AG04450 (cell line): Measurements from ENCODE around the gene GRAP2. TPM values are rescaled to one million over a fixed set of nuclear protein-coding genes. Genes with fewer than 3 reads are reported as not detected.

Experiments
- CTCF ChIA-PET: fragments of 300-600, 350-600 bp; formaldehyde crosslinking; extraction: SDS; loops from one replicate; lab custom pipeline; 2022; ENCODE audit warnings: antibody characterized with exemption, inconsistent platforms; lab: Charles Lee
- POLR2A ChIA-PET: fragments of 350-600 bp; formaldehyde crosslinking; extraction: SDS; loops from one replicate; lab custom pipeline; 2021; ENCODE audit warnings: antibody characterized with exemption, inconsistent platforms; lab: Yijun Ruan, JAX
- DNase-seq: peaks from one replicate; pipeline ENCODE4 v3.0.0-alpha.2; 2011; ENCODE audit warnings: low read depth, low spot score
- H3K27ac ChIP-seq: one replicate; pipeline ENCODE4 v1.5.1; 2012; ENCODE audit warnings: low read depth, low read length, control low read depth
- H3K27me3 ChIP-seq: one replicate; pipeline ENCODE4 v1.6.0; 2012; ENCODE audit warnings: low read length; ENCODE audit not compliant: control insufficient read depth, insufficient read depth
- H3K4me3 ChIP-seq: 2 replicates; pipeline ENCODE4 v1.5.1; 2011; ENCODE audit warnings: mild to moderate bottlenecking, low read depth, low read length, control low read depth
- H3K9me3 ChIP-seq: 2 replicates; pipeline ENCODE4 v1.5.1; 2012; ENCODE audit warnings: low read length; ENCODE audit not compliant: control insufficient read depth, insufficient read depth
- CTCF ChIP-seq: IDR thresholded peaks from 2 replicates; pipeline ENCODE4 v1.5.1; 2011; ENCODE audit warnings: low read depth, low read length, control low read depth, inconsistent platforms
- polyA plus RNA-seq: library from polyadenylated mRNA; depleted of rRNA; stranded (reverse); fragments of >200 nt; gene quantifications from 2 replicates; pipeline ENCODE4 v1.2.3, GENCODE V29; 2011

Gene GRAP2
- polyA plus RNA-seq, 1 experiment: not detected

GRCh38 chr22:39997421-39997820, 96.5 kb downstream of the GRAP2 start:
- TF ChIP-seq CTCF: no peak
- ChIA-PET CTCF (no interaction called here), POLR2A (no interaction called here)
- DNase-seq: no peak
- H3K9me3 ChIP-seq: peaks cover 4% of the 10 kb centered on the region; the same call in 1 of the 2 replicates
- H3K4me3 ChIP-seq: no peak overlapping the region
- H3K27me3 ChIP-seq: peaks cover 14% of the 10 kb centered on the region
- H3K27ac ChIP-seq: no peak overlapping the region

- ChIA-PET CTCF (no interaction called here), POLR2A (no interaction called here)
- Histone ChIP-seq H3K9me3 (peaks cover 4% of the 10 kb centered on the region; the same call in 1 of the 2 replicates), H3K27me3 (peaks cover 12% of the 10 kb centered on the region), H3K4me3 (no peak overlapping the region), H3K27ac (no peak overlapping the region)
- TF ChIP-seq CTCF: no peak
- DNase-seq: no peak
Measured at GRCh38 chr22:39997939-39998726, 97.2 kb downstream of the GRAP2 start.

GRCh38 chr22:39999144-39999757, 98.4 kb downstream of the GRAP2 start:
- peak overlapping the region; percentile 11 for H3K27ac ChIP-seq
- no peak overlapping the region for H3K4me3 ChIP-seq
- H3K27me3 ChIP-seq: peaks cover 6% of the 10 kb centered on the region
- DNase-seq: no peak
- ChIA-PET POLR2A (no interaction called here), CTCF (no interaction called here)
- peaks cover 4% of the 10 kb centered on the region; the same call in 1 of the 2 replicates for H3K9me3 ChIP-seq
- TF ChIP-seq CTCF: no peak

- Histone ChIP-seq H3K9me3 (peaks cover 3% of the 10 kb centered on the region; the same call in 1 of the 2 replicates), H3K27me3 (peaks cover 7% of the 10 kb centered on the region), H3K27ac (no peak overlapping the region), H3K4me3 (no peak overlapping the region)
- DNase-seq: no peak
- TF ChIP-seq CTCF: no peak
- ChIA-PET CTCF (interaction anchor here (1.0 kb wide), 1 partner anchor 465 kb away, joined by 3 read pairs; no protein-coding TSS in a partner anchor), POLR2A (no interaction called here)
Measured at GRCh38 chr22:40000171-40000570, 99.3 kb downstream of the GRAP2 start.

GRCh38 chr22:40001106-40001505, 100.2 kb downstream of the GRAP2 start:
- no peak for DNase-seq
- peaks cover 4% of the 10 kb centered on the region for H3K27me3 ChIP-seq
- no peaks in the 10 kb centered on the region for H3K9me3 ChIP-seq
- no peak overlapping the region for H3K4me3 ChIP-seq
- TF ChIP-seq CTCF: no peak
- ChIA-PET CTCF (interaction anchor here (0.6 to 1.0 kb wide), 2 partner anchors 9 to 466 kb away, joined by 3 to 9 read pairs; no protein-coding TSS in a partner anchor), POLR2A (no interaction called here)
- H3K27ac ChIP-seq: no peak overlapping the region
